DOHH2 (cell line): ENCODE data around the gene SDE2.
"Not testable (repeated sequence)": the region's sequence is repeated elsewhere in the genome, so short reads cannot be mapped to it uniquely, and the experiment has no call there.

ENCODE experiments used
- H3F3A ChIP-seq: fragments of 200-600 bp; sonication (generic), shearing (Covaris generic); 2 replicates; pipeline ENCODE4 v1.6.0; 2016; ENCODE audit warnings: antibody characterized with exemption, mild to moderate bottlenecking; ENCODE audit not compliant: control insufficient read depth, insufficient read depth
- H3K27ac ChIP-seq: fragments of 200-600 bp; sonication (generic); 2 replicates; pipeline ENCODE4 v1.5.1; 2014; ENCODE audit warnings: low read depth, mild to moderate bottlenecking, low read length, moderate library complexity
- H3K27me3 ChIP-seq: fragments of 200-600 bp; sonication (generic); 2 replicates; pipeline ENCODE4 v1.6.1; 2014; ENCODE audit warnings: mild to moderate bottlenecking, low read length, mixed read lengths; ENCODE audit not compliant: control insufficient read depth
- H3K36me3 ChIP-seq: fragments of 200-600 bp; sonication (generic); 2 replicates; pipeline ENCODE4 v1.6.1; 2014; ENCODE audit warnings: mild to moderate bottlenecking, low read length, moderate library complexity, mixed read lengths; ENCODE audit not compliant: control insufficient read depth
- H3K4me1 ChIP-seq: fragments of 200-600 bp; sonication (generic); 2 replicates; pipeline ENCODE4 v1.6.1; 2014; ENCODE audit warnings: mild to moderate bottlenecking, low read length, mixed read lengths; ENCODE audit not compliant: control insufficient read depth
- H3K4me2 ChIP-seq: fragments of 200-600 bp; sonication (generic); 2 replicates; pipeline ENCODE4 v1.6.0; 2014; ENCODE audit warnings: mild to moderate bottlenecking, low read length, moderate library complexity
- H3K4me3 ChIP-seq: fragments of 200-600 bp; sonication (generic); 2 replicates; pipeline ENCODE4 v1.5.1; 2014; ENCODE audit warnings: mild to moderate bottlenecking, low read length, mixed read lengths
- H3K79me2 ChIP-seq: fragments of 200-600 bp; sonication (generic); 2 replicates; pipeline ENCODE4 v1.6.1; 2014; ENCODE audit warnings: mild to moderate bottlenecking, low read length, mixed read lengths; ENCODE audit not compliant: control insufficient read depth
- H3K9me2 ChIP-seq: fragments of 200-600 bp; sonication (generic); replicated peaks from 2 replicates; pipeline ENCODE4 v1.6.1; 2014; ENCODE audit warnings: mild to moderate bottlenecking, low read length, mixed read lengths; ENCODE audit not compliant: control insufficient read depth
- H3K9me3 ChIP-seq: fragments of 200-600 bp; sonication (generic); 2 replicates; pipeline ENCODE4 v1.6.1; 2014; ENCODE audit warnings: antibody characterized with exemption, low read length, mixed read lengths; ENCODE audit not compliant: control insufficient read depth, insufficient read depth
- H4K20me1 ChIP-seq: fragments of 200-600 bp; sonication (generic); 2 replicates; pipeline ENCODE4 v1.6.0; 2014; ENCODE audit warnings: low read depth, mild to moderate bottlenecking, antibody characterized with exemption, low read length, moderate library complexity; ENCODE audit not compliant: control insufficient read depth, insufficient read depth
- EZH2phosphoT487 ChIP-seq: fragments of 200-600 bp; sonication (generic); IDR thresholded peaks from 2 replicates; pipeline ENCODE4 v1.6.1; 2017; ENCODE audit warnings: borderline replicate concordance, mild to moderate bottlenecking, antibody characterized with exemption, low read length, moderate library complexity, mixed read lengths
- TF ChIP-seq, protein P1 (sequence below): fragments of 200-600 bp; sonication (generic); IDR thresholded peaks from one replicate; pipeline ENCODE4 v1.5.1; 2014; ENCODE audit warnings: antibody characterized with exemption, mild to moderate bottlenecking, low read depth, low read length; ENCODE audit not compliant: poor library complexity, severe bottlenecking

The SDE2 gene

DNA sequence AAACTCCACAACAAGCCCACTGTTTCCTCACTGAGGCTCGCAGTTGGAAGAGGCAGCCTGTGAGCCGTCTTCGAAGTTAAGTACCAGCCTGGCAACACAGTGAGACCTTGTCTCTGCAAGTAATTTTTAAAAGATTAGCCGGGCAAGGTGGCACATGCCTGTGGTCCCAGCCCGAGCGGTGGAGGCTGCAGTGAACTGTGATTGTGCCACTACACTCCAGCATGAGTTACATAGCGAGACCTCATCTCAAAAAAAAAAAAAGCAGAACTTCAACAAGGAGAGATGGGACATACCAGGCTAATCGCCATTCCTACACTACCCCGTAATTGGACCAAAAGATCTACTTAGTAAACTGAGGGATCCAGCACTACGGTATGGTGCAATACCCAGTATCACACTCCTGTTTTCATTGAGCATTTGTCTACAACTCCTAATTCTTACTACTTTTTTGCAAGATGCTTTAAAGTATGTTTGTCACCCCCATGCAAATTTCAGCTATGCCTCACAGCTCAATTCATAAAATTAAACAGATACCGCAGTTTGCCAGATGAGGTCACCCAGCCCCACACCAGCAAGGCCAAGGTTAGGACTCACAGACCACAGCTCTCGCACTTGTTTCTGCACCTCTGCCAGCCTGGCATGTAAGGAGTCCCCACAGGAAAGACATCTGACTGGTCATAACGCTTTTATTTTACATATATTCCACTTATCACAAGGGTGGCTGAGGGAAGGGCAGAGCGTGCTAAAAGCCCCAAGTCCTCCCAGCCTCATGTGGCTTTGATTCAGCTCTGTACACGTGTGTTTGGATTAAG lies 21.0 kb downstream of the SDE2 start:
- Histone ChIP-seq H3K9me3 (no peaks in the 10 kb centered on the region), H3F3A (peaks cover 10% of the 10 kb centered on the region), H3K36me3 (peaks cover 34% of the 10 kb centered on the region), H3K27ac (peak overlapping the region; percentile 26; the same call in 1 of the 2 replicates), H4K20me1 (no peaks in the 10 kb centered on the region), H3K9me2 (no peaks in the 10 kb centered on the region), H3K4me2 (peak overlapping the region; percentile 41), H3K27me3 (no peaks in the 10 kb centered on the region), H3K4me1 (peaks cover 17% of the 10 kb centered on the region), H3K79me2 (no peaks in the 10 kb centered on the region), H3K4me3 (no peak overlapping the region)
- no peak for TF ChIP-seq EZH2phosphoT487
- TF ChIP-seq, protein P1, sequence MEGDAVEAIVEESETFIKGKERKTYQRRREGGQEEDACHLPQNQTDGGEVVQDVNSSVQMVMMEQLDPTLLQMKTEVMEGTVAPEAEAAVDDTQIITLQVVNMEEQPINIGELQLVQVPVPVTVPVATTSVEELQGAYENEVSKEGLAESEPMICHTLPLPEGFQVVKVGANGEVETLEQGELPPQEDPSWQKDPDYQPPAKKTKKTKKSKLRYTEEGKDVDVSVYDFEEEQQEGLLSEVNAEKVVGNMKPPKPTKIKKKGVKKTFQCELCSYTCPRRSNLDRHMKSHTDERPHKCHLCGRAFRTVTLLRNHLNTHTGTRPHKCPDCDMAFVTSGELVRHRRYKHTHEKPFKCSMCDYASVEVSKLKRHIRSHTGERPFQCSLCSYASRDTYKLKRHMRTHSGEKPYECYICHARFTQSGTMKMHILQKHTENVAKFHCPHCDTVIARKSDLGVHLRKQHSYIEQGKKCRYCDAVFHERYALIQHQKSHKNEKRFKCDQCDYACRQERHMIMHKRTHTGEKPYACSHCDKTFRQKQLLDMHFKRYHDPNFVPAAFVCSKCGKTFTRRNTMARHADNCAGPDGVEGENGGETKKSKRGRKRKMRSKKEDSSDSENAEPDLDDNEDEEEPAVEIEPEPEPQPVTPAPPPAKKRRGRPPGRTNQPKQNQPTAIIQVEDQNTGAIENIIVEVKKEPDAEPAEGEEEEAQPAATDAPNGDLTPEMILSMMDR, result peak; percentile 29

GRCh38 chr1:225975146-225975545 lies 24.0 kb downstream of the SDE2 start:
- Histone ChIP-seq H3K36me3 (peaks cover 11% of the 10 kb centered on the region), H3K4me1 (peaks cover 17% of the 10 kb centered on the region)
- not testable (repeated sequence) for H3K9me2 ChIP-seq, H3K27ac ChIP-seq, H3K79me2 ChIP-seq, H3K4me2 ChIP-seq, H3F3A ChIP-seq, H3K4me3 ChIP-seq, H3K9me3 ChIP-seq, H4K20me1 ChIP-seq, H3K27me3 ChIP-seq

- no peaks in the 10 kb centered on the region for H4K20me1 ChIP-seq
- H3F3A ChIP-seq, result peaks cover 7% of the 10 kb centered on the region
- no peak overlapping the region for H3K27ac ChIP-seq
- H3K79me2 ChIP-seq, result no peaks in the 10 kb centered on the region
- no peaks in the 10 kb centered on the region for H3K9me2 ChIP-seq
- no peak overlapping the region for H3K4me2 ChIP-seq
- H3K4me3 ChIP-seq, result no peak overlapping the region
- H3K9me3 ChIP-seq, result no peaks in the 10 kb centered on the region
- H3K27me3 ChIP-seq, result no peaks in the 10 kb centered on the region
- peaks cover 4% of the 10 kb centered on the region for H3K36me3 ChIP-seq
- H3K4me1 ChIP-seq, result peaks cover 14% of the 10 kb centered on the region
- TF ChIP-seq, protein P1, result no peak
- no peak for TF ChIP-seq EZH2phosphoT487
Measured at GRCh38 chr1:225974454-225974853, 24.7 kb downstream of the SDE2 start.

GRCh38 chr1:225973158-225973557 lies 26.0 kb downstream of the SDE2 start:
- Histone ChIP-seq H3F3A (peaks cover 2% of the 10 kb centered on the region), H3K4me2 (no peak overlapping the region), H3K9me3 (no peaks in the 10 kb centered on the region), H3K9me2 (no peaks in the 10 kb centered on the region), H4K20me1 (no peaks in the 10 kb centered on the region), H3K4me1 (peaks cover 8% of the 10 kb centered on the region), H3K79me2 (no peaks in the 10 kb centered on the region), H3K36me3 (0 out of 2 replicates have a peak, but pooled peaks cover 2% of the 10 kb centered on the region), H3K27me3 (no peaks in the 10 kb centered on the region), H3K4me3 (no peak overlapping the region), H3K27ac (no peak overlapping the region)
- TF ChIP-seq, protein P1, result no peak
- no peak for TF ChIP-seq EZH2phosphoT487
